Body of pancreas (tissue), 4 donors: ENCODE measurements around the gene FAF2. TPM values are rescaled to one million over a fixed set of nuclear protein-coding genes. Genes with fewer than 3 reads are reported as not detected.

ENCODE experiments used
- ATAC-seq: fragments of 150-250 bp; one replicate; pipeline ENCODE4 v1.9.1; 2016
- DNase-seq, 4 donors: peaks; one replicate each; pipeline ENCODE4 v3.0.0-alpha.2; 2019
- H3K27ac ChIP-seq, 4 donors: fragments of 200-600 bp; sonication (generic); 1 replicate in 3 of 4; 2 replicates in 1 of 4; pipeline versions ENCODE4 v1.5.1 to v1.6.1; 2016 to 2019; ENCODE audit warnings: mild to moderate bottlenecking in 1 of 4, mixed read lengths in 1 of 4, moderate library complexity in 1 of 4
- H3K27me3 ChIP-seq, 2 donors: fragments of 200-600 bp; sonication (generic); one replicate each; pipeline ENCODE4 v1.6.0; 2016; ENCODE audit warnings: mild to moderate bottlenecking in 1 of 2
- H3K36me3 ChIP-seq, 2 donors: fragments of 200-600 bp; sonication (generic); replicated peaks in 1 of 2; 2 replicates each; pipeline ENCODE4 v1.5.1; 2016; ENCODE audit warnings: low read depth in 2 of 2; ENCODE audit not compliant: insufficient read depth in 1 of 2
- H3K4me1 ChIP-seq: fragments of 200-600 bp; sonication (generic); one replicate; pipeline ENCODE4 v1.6.0; 2016
- H3K4me3 ChIP-seq, 2 donors: fragments of 200-600 bp; sonication (generic); 1 replicate in 1 of 2; 2 replicates in 1 of 2; pipeline ENCODE4 v1.5.1; 2016 to 2019
- H3K9me3 ChIP-seq, 3 donors: fragments of 200-600 bp; sonication (generic); 1 replicate in 2 of 3; 2 replicates in 1 of 3; pipeline ENCODE4 v1.5.1; 2016
- POLR2A ChIP-seq, 3 donors: fragments of 450-650 bp; IDR thresholded peaks; one replicate each; pipeline ENCODE4 v1.6.1; 2016; ENCODE audit warnings: antibody characterized with exemption in 3 of 3, mild to moderate bottlenecking in 2 of 3
- WGBS, 2 donors: methylation state at CpG; one replicate each; pipeline ENCODE4 v1.1.5; 2017; 5-methylcytosine and 5-hydroxymethylcytosine counted together
- intact Hi-C: fragments of 100-400 bp; cut with DNase I; formaldehyde crosslinking; loops from one replicate; pipeline ENCODE4 v1.15.1; 2023
- total RNA-seq, 2 donors: library from RNA; depleted of rRNA; stranded (reverse); fragments of >200 nt; gene quantifications; one replicate each; pipeline ENCODE4 v1.1.0, GENCODE V29; 2016
- TF ChIP-seq, protein P1 (sequence below), 7 experiments: fragments of 450-650 bp in 4 of 7; fragments of 200-600 bp in 3 of 7; sonication (generic) in 3 of 7; IDR thresholded peaks; one replicate each; pipeline ENCODE4 v1.5.1; 2016 to 2019; ENCODE audit warnings: antibody characterized with exemption in 7 of 7

The FAF2 gene
- total RNA-seq, 2 donors from 2014 or later, result 15.8 to 44.2 TPM

DNA sequence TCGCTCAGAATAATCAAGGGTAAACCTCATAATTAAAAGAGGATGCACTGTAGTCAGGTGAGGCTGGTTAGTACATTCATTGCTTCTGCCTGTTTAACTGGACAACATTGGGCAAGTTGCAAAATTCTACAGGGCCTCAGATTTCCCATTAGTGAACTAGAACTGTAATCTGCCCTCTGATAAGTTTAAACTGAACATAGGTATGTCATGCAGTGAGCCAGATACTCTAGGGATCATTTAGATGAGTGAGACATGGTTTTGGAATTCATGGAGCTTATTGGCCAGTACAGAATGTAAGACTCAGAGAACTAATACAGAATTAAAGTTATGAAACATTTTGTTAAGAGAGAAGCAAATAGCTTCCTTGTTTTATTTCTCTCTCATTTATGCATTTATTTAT is 53.1 kb downstream of the FAF2 start:
- no peak for DNase-seq
- WGBS, 2 donors, result 92 to 96% methylated on average over 1 of the region's 1 CpG
- no peak overlapping the region for H3K4me3 ChIP-seq
- peaks cover 17 to 41% of the 10 kb centered on the region in 2 donors for H3K36me3 ChIP-seq
- TF ChIP-seq, protein P1, sequence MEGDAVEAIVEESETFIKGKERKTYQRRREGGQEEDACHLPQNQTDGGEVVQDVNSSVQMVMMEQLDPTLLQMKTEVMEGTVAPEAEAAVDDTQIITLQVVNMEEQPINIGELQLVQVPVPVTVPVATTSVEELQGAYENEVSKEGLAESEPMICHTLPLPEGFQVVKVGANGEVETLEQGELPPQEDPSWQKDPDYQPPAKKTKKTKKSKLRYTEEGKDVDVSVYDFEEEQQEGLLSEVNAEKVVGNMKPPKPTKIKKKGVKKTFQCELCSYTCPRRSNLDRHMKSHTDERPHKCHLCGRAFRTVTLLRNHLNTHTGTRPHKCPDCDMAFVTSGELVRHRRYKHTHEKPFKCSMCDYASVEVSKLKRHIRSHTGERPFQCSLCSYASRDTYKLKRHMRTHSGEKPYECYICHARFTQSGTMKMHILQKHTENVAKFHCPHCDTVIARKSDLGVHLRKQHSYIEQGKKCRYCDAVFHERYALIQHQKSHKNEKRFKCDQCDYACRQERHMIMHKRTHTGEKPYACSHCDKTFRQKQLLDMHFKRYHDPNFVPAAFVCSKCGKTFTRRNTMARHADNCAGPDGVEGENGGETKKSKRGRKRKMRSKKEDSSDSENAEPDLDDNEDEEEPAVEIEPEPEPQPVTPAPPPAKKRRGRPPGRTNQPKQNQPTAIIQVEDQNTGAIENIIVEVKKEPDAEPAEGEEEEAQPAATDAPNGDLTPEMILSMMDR (IDR thresholded peaks at IDR 0.05), result no peak
- TF ChIP-seq POLR2A (IDR thresholded peaks at IDR 0.05), result no peak
- H3K27ac ChIP-seq, result no peak overlapping the region
- no peaks in the 10 kb centered on the region for H3K4me1 ChIP-seq
- H3K27me3 ChIP-seq, result no peaks in the 10 kb centered on the region
- H3K9me3 ChIP-seq, result no peaks in the 10 kb centered on the region
- intact Hi-C loops, result no loop called here
- no peak for ATAC-seq

DNA sequence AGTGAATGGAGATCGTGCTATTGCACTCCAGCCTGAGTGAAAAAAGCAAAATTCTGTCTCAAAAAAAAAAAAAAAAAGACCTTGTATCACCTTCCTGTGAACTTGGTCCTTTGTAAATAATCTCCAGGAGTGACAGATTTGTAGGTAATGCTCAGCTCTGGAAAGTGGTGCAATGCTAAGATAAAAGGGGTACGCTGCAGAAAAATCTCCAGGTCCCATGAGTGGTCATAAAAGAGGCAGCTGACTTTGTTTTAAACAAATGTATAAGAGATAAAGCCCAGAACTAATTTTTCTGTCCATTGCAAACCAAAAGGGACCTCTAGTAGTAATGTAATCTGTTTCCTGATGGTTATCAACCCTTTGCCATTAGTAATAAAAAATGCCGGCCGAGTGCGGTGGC is 55.3 kb downstream of the FAF2 start:
- no peak for ATAC-seq
- H3K27me3 ChIP-seq, result no peaks in the 10 kb centered on the region
- TF ChIP-seq, protein P1 (IDR thresholded peaks at IDR 0.05), result no peak
- TF ChIP-seq POLR2A (IDR thresholded peaks at IDR 0.05), result no peak
- no peak for DNase-seq
- peaks cover 17 to 45% of the 10 kb centered on the region in 2 donors for H3K36me3 ChIP-seq
- no peaks in the 10 kb centered on the region for H3K9me3 ChIP-seq
- H3K4me3 ChIP-seq, result no peak overlapping the region
- H3K27ac ChIP-seq, result no peak overlapping the region
- WGBS, 2 donors, result 93 to 94% methylated on average over 5 of the region's 5 CpGs
- H3K4me1 ChIP-seq, result no peaks in the 10 kb centered on the region
- intact Hi-C loops, result no loop called here

DNA sequence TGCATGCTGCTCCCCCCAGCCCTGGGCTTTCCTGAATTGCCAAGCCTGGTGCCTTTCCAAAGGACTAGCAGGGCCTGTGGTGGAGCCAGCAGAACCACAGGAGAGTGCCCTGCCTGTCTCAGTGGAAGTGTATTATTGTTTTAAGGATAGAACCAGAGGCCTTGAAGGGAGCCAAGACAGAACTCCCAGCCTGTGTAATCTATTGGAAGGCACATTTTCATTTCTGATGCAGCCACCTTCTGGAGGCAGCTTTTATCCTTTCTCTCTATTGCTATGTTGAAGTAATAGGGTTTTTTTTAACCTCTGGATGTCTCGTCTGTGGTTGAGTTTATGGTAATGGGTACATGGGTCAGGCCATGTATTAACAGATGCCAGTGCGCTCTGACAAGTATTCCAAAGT is 59.7 kb downstream of the FAF2 start:
- Histone ChIP-seq H3K27me3 (no peaks in the 10 kb centered on the region), H3K9me3 (no peaks in the 10 kb centered on the region), H3K4me3 (no peak overlapping the region), H3K36me3 (peaks cover 0 to 21% of the 10 kb centered on the region in 2 donors), H3K4me1 (no peaks in the 10 kb centered on the region), H3K27ac (no peak overlapping the region)
- DNase-seq, result no peak
- TF ChIP-seq, protein P1 (IDR thresholded peaks at IDR 0.05), result no peak
- no peak for TF ChIP-seq POLR2A (IDR thresholded peaks at IDR 0.05)
- intact Hi-C loops, result no loop called here
- ATAC-seq, result no peak
- WGBS, 2 donors, result 97% methylated on average over 2 of the region's 2 CpGs

DNA sequence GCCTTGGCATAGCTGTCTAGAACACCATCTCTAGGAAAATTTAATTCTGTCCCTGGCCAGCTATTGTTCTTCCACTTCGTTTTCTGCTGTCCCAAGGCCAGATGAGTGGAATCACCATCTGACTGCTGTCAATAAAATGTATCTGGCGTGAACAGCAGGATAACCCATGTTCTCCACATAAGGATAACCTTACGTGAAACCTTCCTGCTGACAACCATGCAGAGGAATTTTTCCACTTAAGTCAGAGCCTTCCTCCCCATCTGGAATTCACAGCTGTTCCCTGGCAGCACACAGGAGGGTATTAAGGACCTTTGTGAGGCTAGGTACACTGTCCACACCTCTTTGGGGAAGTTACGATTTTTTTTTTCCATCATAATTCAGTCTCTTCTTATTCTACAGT is 60.4 kb downstream of the FAF2 start:
- ATAC-seq, result no peak
- H3K36me3 ChIP-seq, result peaks cover 0 to 18% of the 10 kb centered on the region in 2 donors
- WGBS, 2 donors, result 84 to 85% methylated on average over 4 of the region's 4 CpGs

DNA sequence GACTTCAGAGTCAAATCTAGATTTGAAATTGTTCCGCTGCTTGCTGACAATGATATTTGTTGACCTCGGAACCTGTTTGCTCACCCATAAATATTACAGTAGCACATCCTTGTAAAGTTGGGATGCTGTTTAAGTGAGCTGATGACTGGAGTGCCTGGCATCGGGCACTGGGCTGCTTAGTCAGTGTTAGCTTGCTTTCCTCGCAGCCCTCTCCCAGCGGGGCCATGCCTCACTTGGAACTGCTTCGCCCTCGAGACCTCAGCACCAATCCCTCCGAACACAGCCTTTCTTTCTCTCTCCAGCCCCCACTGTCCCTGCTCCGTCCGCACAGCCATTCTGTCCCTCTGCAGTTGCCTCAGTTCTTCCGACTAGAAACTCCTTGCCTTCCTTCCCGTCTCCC is 65.6 kb downstream of the FAF2 start:
- 71 to 75% methylated on average over 12 of the region's 12 CpGs for WGBS, 2 donors

More for the DNA sequence above, 60.4 kb downstream of the FAF2 start:
- no peak for DNase-seq
- Histone ChIP-seq H3K27me3 (no peaks in the 10 kb centered on the region), H3K4me3 (no peak overlapping the region), H3K27ac (no peak overlapping the region), H3K4me1 (no peaks in the 10 kb centered on the region), H3K9me3 (no peaks in the 10 kb centered on the region)
- TF ChIP-seq, protein P1 (IDR thresholded peaks at IDR 0.05), result no peak
- TF ChIP-seq POLR2A (IDR thresholded peaks at IDR 0.05), result no peak
- intact Hi-C loops, result no loop called here

More for the DNA sequence above, 65.6 kb downstream of the FAF2 start:
- intact Hi-C loops, result no loop called here
- DNase-seq, result no peak
- H3K27ac ChIP-seq, result no peak overlapping the region
- H3K9me3 ChIP-seq, result no peaks in the 10 kb centered on the region
- H3K36me3 ChIP-seq, result peaks cover 0 to under 1% of the 10 kb centered on the region in 2 donors
- no peak overlapping the region for H3K4me3 ChIP-seq
- ATAC-seq, result no peak
- no peaks in the 10 kb centered on the region for H3K4me1 ChIP-seq
- H3K27me3 ChIP-seq, result no peaks in the 10 kb centered on the region
- TF ChIP-seq, protein P1 (IDR thresholded peaks at IDR 0.05), result no peak
- TF ChIP-seq POLR2A (IDR thresholded peaks at IDR 0.05), result no peak
